DMS114 treated with DMSO at 0.1 percent for 48 hours (cell line): ENCODE results near the gene HRH2.
"Not testable (repeated sequence)": the region's sequence is repeated elsewhere in the genome, so short reads cannot be mapped to it uniquely, and the experiment has no call there.

Experiments
- DNase-seq: peaks from one replicate; lab custom pipeline; 2025; ENCODE audit not compliant: unreplicated experiment; lab: John Stamatoyannopoulos, UW

The HRH2 gene, protein sequence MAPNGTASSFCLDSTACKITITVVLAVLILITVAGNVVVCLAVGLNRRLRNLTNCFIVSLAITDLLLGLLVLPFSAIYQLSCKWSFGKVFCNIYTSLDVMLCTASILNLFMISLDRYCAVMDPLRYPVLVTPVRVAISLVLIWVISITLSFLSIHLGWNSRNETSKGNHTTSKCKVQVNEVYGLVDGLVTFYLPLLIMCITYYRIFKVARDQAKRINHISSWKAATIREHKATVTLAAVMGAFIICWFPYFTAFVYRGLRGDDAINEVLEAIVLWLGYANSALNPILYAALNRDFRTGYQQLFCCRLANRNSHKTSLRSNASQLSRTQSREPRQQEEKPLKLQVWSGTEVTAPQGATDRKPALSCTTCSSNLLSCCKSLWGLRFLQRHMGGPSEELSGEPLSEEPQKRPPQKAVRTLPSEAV

DNA sequence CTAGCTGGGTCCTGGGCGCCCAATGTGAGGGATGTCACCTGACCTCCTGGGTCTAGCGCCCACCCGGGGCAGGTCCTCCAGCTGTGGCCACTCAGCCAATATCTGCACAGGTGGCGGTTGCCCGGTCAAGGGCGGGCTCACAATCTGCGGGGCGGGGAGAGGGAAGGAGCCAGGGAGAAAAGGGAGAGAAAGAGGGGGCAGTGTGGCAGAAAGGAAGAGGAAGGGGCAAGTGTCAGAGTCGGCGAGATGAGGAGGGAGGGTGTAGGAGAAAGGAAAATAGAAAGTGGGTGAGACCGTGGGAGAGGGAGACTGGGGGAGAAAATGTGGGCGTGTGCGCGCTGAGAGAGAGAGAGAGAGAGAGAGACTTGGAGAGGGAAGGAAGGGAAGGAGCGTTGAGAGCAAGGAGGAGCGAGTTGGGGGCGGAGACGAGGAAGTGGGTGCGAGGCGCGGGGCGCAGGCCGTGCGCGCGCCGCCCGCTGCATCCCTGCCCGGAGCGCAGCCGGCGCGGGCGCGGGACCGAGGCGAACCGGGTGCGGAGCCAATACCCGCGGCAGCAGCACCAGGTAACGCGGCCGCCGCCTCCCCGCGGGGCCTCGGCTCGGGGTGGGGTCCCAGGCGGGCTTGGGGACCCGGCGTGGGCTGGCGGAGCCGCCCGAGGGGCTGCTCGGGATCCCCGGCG lies at the start of gene HRH2:
HRH2 (plus strand) TSS at position 479 of the 679 bp plus-strand sequence. CDS start 25,163 bp downstream, outside the sequence.
- peak; percentile 13 for DNase-seq

DNA sequence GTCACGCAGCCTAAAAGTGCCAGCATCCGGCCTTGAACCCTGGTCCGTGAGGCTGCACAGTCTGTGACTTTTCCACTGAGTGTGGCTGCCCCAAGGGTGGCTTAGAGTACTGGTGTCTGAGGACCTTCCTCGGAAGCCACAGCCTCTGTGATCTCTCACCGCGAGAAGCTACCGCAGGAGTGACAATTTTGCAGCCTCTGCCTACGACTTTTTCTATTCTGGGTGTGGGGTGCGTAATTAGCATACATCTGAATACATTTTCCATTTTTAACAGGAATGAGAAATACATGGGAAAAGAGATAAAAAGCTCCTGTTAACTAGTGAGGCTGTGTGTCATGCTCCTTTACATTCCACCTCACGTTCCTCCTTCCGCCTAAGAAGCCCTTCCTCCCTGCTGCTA lies 48.3 kb upstream of the HRH2 start:
- no peak for DNase-seq

DNA sequence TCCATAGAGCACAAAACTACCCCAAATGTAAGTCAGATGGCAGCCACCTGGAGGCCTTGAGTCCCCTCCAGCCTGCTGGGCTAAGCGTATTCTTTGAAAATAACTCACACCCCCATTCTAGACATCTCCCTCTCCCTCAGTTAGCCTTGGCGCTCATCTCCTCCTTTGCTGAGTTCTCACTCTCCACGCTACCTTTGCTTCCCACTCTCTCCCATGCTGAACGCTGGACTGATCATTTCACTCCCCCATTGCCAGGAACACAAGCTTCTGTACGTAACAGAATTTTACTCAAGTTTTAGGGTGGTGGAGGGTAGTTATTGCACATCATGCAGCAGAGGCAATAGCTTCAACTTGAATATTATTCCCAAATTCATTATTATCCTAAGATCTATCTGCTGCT lies 47.5 kb upstream of the HRH2 start:
- DNase-seq: no peak

DNA sequence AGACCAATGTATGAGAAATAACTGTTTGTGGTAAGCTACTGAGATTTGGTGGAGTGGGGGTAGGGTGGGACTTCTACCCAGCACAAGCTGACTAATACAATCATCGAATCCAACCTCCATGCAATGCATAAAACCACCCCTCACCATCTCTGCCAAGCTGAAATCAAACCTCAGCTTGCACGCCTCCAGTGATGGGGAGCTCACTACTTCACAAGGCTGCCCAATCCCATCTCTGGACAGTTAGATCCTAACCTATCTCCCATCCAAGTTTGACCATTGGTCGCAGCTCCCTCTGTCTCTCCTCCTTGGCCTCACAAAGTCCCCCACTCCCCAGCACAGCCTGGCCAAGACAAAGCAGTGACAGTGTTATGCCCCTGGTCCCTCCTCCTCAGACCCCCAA lies 47.0 kb upstream of the HRH2 start:
- no peak for DNase-seq

DNA sequence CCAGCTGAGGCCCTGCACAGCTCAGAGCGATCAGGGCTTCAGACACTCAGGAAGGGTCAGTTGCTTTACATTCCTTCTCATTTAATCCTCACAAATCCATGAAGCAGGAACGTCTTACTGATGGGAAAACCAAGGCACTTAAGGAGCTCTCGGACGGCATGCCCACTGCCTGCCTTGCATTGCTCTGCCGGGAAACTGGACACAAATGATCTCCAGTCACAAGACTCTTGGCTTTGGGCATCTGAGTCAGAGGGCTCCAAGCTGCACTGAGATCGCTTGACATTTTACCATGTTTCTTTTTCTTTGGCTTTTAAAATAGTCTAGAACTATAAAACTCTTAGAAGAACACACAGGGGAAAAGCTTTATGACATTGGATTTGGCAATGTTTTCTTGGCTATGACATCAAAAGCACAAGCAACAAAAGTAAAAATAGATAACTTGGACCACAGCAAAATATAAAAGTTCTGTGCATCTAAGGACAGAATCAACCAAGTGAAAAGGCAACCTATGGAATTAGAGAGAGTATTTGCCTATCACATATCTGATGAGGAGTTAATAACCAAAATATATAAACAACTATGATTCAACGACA lies 43.6 kb upstream of the HRH2 start:
- DNase-seq: no peak

DNA sequence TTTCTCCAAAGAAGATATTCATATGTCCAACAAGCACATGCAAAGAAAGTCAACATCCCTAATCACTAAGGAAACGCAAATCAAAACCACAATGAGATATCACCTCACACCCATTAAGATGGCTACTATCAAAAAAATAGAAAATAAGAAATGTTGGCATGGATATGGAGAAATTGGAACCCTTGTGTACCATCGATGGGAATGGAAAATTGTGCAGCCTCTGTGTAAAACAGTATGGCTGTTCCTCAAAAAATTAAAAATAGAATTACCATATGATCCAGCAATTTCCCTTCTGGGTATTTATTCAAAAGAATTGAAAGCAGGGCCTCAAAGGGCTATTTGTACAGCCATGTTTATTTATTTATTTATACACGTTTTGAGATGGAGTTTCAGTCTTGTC lies 43.0 kb upstream of the HRH2 start:
- DNase-seq: no peak

DNA sequence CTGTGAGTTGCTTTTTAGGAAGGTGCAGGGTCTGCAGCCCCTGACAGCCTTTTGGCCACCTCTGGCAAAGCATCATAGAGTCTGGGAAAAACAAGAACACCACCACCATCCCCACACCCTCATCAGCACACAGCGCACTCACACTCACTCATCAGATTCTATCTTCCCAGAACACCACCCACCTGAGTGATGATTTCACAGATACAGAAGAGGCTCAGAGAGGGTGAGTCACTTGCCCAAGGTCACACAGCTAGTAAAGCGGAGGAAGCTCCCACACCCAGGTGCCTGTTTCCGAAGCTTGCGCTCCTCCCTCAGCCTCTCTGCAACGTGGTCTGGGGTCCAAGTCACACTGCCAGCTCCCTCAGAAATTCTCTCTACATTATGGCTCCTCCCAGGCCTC lies 41.8 kb upstream of the HRH2 start:
- no peak for DNase-seq

DNA sequence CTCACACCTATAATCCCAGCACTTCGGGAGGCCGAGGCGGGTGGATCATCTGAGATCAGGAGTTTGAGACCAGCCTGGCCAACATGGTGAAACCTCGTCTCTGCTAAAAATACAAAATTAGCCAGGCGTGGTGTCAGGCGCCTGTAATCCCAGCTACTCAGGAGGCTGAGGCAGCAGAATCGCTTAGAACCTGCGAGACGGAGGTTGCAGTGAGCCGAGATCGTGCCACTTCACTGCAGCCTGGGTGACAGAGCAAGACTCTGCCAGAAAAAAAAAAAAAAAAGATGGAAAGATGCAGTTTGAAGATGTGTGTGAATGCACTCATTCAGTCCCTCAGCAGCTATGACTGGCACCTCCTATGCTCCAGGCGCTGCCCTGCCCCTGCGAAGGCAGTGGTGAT lies 41.3 kb upstream of the HRH2 start:
- DNase-seq: not testable (repeated sequence)

DNA sequence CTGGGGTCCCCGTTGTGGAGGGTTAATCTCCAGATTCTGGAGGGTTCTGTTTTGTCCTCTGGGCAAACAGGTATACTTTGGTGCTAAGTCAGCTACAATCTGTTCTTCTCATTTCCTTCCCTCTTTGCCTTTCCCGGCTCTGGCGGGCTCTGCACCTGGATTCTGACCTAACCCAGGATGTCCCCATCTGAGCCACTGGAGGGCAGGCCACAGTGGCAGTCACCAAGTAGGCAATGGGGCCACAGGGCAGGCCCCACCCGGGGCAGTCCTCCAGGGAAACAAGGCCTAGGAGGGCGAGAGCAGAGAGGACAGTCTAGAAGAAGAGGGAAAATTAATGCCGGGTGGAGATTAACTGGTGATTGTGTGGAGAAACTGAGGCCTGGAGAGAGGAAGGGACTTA lies 40.4 kb upstream of the HRH2 start:
- no peak for DNase-seq

DNA sequence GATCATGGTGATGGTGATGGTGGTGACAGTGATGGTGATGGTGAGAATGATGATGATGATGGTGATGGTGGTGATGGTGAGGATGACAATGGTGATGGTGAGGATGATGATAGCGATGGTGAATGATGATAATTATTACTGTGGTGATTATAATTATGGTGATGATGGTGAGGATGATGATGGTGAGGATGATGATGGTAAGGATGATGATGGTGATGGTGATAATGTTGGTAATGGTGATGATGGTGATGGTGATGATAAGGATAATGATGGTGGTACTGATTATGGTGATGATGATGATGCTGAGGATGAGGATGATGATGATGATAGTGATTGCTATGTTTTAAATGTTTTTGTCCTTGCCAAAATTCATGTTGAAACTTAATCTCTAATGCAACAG lies 37.3 kb upstream of the HRH2 start:
- DNase-seq: no peak

DNA sequence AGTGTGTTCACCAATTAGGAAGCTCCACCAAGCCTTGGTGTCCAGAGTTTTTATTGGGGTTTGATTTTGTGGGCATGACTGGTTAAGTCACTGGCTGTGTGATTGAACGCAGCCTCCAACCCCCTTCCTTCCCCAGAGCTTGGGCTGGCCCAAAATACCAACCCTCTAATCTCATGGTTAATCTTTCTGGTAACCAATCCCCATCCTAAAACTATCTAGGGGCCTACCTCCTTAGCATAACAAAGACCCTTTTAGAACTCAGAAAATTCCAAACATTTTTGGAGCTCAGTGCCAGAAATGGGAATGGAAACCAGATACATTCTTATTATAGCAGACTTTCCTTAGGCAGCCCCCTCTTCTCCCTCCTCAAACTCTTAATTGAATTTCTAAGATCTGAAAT lies 35.9 kb upstream of the HRH2 start:
- no peak for DNase-seq

DNA sequence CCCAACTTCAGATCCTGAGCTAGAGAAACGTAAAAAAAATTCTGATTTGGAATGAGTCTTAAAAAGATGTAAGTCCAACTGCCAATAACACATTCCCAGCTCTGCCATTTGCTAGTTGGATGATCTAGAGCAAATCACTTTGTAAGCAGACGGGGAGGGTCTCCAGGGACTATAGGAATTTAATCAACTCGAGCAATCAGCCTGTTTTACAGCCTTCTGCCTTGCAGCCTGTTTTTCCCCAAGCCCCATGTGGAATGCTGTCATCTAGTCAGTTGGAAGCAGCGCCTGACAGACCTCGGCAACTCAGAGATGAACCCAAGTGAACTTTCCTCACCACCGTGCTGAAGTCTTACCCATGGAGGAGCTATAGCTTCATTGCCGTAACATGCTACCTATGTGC lies 34.8 kb upstream of the HRH2 start:
- no peak for DNase-seq

DNA sequence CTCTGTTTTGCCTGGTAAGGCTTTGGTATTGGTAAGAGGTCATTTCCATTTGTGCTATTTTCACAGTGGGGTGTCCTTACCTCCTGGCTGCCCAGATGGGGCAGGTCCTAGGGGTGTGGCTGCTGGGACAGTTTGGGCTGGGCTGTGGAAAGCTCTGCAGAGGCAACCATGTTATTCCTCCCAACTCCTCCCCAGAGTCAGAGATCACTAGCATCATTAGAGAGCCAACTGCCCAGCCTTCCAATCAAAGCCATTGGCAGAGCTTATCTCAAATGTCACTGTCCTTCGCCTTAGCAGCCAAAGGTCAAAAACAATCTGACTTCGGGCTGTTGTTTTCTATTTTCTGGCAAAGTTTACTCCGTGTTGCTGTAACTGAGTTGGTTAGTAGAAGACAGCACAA lies 33.6 kb upstream of the HRH2 start:
- DNase-seq: no peak

DNA sequence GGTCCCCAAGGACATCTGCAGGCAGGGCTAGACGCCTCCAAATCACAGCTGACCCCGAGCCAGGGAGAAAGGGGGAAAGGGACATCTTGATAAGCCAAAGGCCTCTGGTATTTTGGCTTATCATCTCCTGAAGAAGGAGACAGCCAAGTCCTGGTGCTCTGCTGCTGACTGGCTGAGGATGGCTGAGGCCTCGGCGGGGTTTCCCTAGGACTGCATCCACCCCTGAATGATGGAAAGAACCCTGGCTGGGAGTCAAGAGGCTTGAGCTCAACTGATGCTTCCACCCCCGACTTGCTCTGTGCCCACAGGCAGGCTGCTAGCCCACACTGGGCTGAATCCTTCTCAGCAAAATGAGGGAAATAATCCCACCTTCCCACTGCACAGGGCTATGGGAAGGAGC lies 30.9 kb upstream of the HRH2 start:
- DNase-seq: no peak

DNA sequence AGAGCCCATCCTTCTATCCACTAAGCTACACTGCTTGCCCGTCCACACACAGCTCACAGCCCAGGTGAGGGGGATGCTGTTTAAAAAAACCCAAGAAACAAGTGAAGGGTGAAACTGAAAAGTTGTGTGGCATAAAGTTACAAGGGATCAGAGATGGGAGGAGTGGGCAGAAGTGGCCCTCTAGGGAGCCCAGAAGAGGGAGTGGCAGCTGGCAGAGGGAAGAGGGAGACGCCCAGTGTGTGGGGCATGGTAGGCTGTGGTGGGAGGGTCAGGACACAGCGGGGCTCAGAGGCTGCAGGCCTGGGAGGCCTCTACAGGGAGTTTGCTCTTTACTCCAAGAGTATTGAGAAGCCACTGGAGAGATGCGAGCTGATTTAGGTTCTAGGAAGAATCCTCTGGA lies 30.1 kb upstream of the HRH2 start:
- no peak for DNase-seq

DNA sequence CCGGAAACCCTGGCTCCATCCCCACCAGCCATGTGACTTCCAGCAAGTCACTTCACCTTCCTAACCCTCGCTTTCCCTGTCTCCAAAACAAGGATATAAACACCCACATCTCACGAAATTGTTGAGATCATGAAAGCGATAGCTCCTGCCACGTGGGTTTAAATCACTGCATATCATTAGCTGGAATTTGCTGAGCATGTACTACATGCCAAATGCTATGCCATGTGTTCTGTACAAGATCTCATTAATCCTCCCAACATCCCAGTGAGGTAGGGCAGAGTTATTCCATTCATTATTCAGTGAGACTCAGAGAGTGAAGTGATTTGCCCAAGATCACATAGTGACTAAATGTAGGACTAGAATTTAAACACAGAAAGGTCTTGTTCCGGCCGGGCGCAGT lies 29.2 kb upstream of the HRH2 start:
- DNase-seq: no peak

DNA sequence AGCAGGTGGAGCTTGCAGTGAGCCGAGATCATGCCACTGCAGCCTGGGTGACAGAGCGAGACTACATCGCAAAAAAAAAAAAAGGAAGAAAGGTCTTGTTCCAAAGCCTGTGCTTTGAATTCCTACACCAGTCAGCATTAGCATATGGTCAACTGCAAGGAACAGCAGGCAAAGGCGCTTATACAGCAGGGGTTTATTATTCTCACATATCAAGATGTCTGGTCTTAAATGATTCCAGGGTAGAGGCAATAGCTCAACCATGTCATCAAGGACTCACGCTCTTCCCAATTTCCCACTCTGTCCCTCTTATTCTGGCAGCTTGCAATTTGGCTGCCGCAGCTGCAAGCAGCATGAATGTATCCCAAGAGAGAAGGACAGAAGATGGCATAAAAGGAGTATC lies 28.6 kb upstream of the HRH2 start:
- no peak for DNase-seq

DNA sequence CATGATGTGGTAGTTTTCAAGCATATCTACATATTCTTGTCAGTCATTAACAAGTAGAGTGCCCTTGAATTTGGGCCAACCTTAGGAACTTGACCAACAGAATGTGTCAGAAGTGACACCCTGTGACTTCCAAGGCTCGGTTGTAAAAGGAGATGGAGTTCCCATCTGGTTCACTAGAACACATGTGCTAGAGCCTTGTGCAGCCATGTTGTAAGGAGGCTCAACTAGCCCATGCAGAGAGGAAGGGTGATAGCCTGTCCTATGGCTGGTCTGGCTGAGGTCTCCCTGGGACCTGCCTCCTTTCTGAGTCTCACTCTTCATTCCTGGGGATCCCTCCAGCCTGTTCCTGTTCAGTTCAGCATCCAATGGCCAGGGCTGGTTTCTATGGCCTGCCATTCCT lies 28.1 kb upstream of the HRH2 start:
- no peak for DNase-seq

DNA sequence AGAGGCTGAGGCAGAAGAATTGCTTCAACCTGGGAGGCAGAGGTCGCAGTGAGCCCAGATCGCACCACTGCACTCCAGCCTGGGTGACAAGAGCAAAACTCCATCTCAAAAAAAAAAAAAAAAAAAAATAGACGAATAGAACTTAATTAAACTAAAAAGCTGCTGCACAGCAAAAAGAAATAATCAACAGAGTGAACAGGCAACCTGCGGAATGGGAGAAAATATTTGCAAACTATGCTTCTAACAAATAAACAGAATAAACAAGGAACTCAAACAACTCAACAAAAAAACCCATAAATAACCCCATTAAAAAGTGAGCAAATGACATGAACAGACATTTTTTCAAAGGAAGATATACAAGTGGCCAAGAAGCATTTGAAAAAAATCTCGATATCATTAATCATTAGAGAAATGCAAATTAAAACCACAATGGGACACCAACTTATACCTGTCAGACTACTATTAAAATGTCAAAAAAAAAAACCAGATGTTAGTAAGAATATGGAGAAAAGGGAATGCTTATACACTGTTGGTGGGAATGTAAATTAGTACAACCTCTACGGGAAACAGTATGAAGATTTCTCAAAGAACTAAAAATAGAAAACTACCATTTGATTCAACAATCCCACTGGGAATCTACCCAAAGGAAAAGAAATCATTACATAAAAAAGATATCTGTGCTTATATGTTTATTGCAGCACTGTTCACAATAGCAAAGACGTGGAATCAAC lies 21.9 kb upstream of the HRH2 start:
- DNase-seq: no peak

DNA sequence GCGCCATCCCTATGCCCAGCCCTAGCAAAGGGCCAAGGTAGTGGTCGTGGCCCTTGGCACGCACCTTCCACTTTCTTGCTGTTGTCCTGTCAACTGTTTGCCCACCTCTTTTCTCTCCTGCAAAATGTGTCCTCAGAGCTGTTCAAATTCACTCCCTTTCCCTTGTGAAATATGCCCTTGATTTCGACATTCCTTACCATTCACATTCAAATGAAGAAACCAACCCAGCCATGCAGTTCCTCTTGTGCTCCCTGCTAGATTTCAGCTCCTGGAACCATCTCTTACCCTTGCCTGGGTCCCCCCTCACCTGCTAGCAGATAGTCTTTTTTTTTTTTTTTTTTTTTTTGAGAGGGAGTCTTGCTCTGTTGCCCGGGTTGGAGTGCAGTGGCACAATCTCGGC lies 19.6 kb upstream of the HRH2 start:
- DNase-seq: no peak

DNA sequence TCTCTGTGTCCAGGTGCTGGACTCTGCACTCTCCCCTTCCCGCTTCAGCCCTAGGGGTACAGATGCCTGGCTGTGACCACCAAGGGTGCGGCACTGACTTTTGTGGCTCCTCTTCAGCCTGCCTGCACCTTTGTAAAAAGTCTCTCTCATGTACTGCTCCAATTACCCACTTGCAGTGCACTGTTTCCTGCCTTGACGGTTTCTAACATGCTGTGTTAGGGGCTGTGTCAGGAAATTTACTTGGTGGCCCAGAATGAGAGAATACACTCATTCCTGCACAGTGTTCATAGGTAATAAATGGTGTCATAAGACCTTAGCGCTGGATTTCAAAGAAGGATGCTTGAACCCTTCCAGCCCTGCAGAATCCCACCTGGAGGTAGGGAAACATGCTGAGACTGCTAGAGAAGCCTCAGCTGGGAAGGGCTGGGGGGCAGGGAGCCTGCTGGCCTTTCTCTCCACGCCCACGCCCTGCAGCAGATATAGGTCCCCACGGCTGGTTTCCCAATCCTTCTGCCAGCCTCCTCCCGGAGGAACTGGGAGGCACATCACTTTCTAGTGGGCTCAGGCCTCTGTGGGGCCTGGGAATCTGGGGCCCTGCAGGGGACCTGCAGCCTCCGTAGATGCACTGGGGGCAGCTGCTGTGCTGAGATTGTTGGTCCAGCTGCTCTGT lies 17.6 kb upstream of the HRH2 start:
- no peak for DNase-seq
